ENCODE measurements around the gene ODAD4.
"Not testable (repeated sequence)": the region's sequence is repeated elsewhere in the genome, so short reads cannot be mapped to it uniquely, and the experiment has no call there.

ODAD4 gene

DNA sequence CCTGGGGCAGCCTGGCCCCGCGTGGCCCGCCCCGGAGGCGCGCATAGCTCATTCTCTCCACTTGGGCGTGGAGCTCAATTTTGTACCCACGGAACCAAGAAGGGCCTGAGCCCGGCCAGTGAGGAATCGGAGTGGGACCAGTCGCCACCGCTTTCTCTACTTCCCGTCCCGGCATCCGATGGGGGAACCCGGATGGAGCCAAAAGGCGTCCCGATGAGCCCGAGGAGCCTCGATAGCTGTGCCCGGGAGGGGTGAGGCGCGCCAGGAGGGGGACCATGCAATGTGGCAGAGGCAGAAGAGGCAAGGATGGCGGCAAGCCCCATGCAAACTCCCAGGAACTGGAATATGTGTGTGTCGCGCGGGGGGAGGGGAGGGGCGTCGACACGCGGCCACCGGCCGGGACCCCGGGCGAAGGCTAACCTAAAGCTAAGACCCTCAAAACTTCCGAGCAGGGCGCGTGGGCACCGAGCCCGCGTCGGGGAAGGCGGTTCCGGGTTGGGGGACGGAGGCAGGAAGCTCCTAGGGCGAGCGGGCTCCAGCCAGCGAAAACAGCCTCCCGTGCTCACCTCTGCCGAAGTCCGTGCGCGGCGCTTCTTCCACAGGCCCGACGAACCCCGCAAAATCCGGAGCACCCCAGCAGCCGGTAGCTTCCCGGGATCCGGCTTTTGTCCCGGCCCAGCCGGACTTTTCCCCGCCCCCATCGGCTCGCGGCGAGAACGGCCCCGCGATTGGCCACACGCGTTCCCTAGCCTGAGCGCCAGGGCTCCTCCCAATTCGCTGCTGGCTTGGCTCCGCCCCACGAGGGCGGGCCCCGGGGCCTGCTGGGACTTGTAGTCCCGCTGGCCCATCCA is 11.9 kb upstream of the ODAD4 start, which contains the start of gene ACLY:
Gene ACLY, minus strand, starts transcription at position 638 of the 851 bp plus-strand sequence. CDS start 5,078 bp downstream, outside the sequence.
- DNase-seq (ENCODE audit: low read depth): peak; percentile 96
- TF ChIP-seq, protein P1, sequence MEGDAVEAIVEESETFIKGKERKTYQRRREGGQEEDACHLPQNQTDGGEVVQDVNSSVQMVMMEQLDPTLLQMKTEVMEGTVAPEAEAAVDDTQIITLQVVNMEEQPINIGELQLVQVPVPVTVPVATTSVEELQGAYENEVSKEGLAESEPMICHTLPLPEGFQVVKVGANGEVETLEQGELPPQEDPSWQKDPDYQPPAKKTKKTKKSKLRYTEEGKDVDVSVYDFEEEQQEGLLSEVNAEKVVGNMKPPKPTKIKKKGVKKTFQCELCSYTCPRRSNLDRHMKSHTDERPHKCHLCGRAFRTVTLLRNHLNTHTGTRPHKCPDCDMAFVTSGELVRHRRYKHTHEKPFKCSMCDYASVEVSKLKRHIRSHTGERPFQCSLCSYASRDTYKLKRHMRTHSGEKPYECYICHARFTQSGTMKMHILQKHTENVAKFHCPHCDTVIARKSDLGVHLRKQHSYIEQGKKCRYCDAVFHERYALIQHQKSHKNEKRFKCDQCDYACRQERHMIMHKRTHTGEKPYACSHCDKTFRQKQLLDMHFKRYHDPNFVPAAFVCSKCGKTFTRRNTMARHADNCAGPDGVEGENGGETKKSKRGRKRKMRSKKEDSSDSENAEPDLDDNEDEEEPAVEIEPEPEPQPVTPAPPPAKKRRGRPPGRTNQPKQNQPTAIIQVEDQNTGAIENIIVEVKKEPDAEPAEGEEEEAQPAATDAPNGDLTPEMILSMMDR (IDR thresholded peaks at IDR 0.05; ENCODE audit: low read length, missing control alignments): no peak
- peak within 1 kb of the TSS; percentile 97 for H3K4me3 ChIP-seq (replicated peaks; ENCODE audit: low read depth, low read length)

DNA sequence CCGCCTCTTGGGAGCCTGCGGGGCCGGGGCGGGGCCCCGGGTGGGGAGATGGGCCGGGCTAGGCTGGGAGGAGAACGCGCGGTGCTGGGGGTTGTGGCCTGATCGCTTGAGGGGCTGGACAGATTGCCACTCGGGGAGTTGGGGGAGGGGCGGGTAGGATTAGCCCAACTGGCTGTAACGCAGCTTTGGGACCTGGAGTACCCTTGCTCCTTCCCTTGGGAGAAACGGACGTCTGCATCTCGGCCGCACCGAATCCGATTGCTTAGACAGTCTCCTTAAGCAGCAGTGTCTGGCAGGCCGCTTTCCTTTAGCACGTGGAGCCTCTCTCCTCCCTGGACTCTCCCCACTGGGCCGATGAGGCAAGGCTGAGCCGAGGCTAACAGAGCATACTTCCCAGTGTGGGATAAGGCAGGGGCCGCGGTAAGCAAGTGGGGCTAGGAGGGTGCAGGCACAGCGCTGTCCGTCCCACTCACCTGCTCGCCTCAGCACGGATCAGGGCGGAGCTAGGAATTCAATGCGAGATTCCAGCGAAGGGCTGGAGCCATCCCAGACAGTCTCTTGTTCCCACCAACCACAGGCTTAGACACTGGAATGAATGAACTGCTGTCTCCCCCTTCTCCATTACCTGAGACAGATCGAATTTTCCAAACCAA is 11.1 kb upstream of the ODAD4 start:
- DNase-seq (ENCODE audit: low read depth): no peak
- H3K4me3 ChIP-seq (replicated peaks; ENCODE audit: low read depth, low read length): peak overlapping the region; percentile 97

DNA sequence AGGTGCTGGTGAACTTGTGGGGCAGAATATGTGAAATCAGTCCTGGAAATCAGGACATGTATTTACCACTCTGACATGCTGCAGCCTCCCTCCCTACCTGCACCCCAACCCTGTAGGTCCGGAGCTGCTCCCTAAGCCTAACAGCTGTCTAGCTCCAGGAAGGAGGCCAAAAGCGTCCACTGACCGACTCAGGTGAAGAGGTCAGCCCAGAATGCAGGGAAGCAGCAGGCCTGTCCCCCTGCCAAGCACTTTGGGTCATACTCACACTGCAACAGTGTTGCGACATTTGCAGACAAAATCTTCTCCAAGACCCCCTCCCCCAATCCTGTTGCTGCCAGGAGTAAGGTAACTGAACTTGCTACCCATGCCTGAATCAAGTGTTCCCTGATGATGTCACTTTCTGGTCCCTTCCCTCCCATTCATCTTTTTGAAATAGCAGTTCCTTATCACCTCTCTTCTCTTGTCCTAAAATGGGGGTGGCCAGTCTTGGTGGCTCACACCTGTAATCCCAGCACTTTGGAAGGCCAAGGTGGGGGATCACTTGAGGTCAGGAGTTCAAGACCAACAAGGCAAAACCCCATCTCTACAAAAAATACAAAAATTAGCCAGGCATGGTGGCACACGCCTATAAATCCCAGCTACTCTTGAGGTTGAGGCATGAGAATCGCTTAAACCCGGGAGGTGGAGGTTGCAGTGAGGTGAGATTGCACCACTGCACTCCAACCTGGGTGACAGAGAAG is 10.4 kb upstream of the ODAD4 start:
- TF ChIP-seq, protein P1 (IDR thresholded peaks at IDR 0.05; ENCODE audit: low read length, missing control alignments): no peak
- H3K4me3 ChIP-seq (replicated peaks; ENCODE audit: low read depth, low read length): no peak overlapping the region
- DNase-seq (ENCODE audit: low read depth): peak; percentile 49

More for the DNA sequence above, 11.1 kb upstream of the ODAD4 start:
- TF ChIP-seq, protein P1 (IDR thresholded peaks at IDR 0.05; ENCODE audit: low read length, missing control alignments): no peak

DNA sequence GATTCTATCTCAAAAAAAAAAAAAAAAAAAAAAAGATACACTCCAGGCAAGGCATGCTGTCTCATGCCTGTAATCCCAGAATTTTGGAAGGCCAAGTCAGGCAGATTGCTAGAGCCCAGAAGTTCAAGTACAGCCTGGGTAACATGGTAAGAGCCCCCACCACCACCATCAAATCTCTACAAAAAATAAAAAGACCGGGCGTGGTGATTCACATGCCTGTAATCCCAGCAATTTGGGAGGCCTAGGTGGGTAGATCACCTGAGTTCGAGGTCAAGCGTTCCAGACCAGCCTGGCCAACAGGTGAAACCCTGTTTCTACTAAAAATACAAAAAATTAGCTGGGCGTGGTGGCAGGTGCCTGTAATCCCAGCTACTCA is 9.8 kb upstream of the ODAD4 start:
- H3K4me3 ChIP-seq (replicated peaks; ENCODE audit: low read depth, low read length): no peak overlapping the region
- DNase-seq (ENCODE audit: low read depth): no peak
- TF ChIP-seq, protein P1 (IDR thresholded peaks at IDR 0.05; ENCODE audit: low read length, missing control alignments): no peak

DNA sequence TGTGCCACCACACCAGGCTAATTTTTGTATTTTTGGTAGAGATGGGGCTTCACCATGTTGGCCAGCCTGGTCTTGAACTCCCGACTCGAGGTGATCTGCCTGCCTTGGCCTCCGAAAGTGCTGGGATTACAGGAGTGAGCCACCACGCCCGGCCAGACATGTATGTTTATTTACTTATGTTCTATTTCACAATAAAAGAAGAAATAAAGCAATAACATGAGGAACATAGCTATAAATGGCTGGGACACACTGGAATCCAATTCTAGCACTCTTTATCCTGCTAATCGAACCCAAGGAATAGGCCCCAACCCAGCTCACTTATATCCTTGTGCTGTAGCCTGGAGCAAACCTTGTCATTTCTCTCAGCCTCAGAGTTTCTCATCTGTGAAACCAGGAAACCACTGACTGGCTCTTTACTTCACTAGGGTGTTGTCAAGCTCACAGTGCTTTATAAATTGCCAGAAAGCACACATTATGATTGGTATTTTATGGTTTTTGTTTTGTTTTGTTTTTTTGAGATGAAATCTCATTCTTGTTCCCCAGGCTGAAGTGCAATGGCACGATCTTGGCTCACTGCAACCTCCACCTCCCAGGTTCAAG is 4.3 kb upstream of the ODAD4 start:
- TF ChIP-seq, protein P1 (IDR thresholded peaks at IDR 0.05; ENCODE audit: low read length, missing control alignments): no peak
- no peak for DNase-seq (ENCODE audit: low read depth)
- H3K4me3 ChIP-seq (replicated peaks; ENCODE audit: low read depth, low read length): no peak overlapping the region

DNA sequence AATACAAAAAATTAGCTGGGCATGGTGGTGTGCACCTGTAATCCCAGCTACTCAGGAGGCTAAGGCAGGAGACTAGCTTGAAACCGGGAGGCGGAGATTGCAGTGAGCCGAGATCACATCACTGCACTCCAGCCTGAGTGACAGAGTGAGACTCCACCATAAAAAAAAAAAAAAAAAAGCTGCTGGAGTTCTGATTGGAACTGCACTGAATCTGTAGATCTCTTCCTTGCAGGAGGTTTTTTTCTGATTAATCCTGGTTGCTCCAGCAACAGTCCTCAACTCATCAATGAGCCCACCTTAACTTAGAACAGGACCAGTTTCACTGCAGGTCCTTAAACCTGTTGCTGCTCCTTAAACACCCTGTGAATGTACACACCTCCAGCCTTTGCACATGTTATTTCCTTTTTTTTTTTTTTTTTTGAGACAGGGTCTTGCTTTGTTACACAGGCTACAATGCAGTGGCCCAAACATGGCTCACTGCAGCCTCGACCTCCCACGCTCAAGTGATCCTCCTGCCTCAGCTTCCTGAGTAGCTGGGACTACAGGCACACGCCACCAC is 1.6 kb upstream of the ODAD4 start:
- TF ChIP-seq, protein P1 (IDR thresholded peaks at IDR 0.05; ENCODE audit: low read length, missing control alignments): no peak

DNA sequence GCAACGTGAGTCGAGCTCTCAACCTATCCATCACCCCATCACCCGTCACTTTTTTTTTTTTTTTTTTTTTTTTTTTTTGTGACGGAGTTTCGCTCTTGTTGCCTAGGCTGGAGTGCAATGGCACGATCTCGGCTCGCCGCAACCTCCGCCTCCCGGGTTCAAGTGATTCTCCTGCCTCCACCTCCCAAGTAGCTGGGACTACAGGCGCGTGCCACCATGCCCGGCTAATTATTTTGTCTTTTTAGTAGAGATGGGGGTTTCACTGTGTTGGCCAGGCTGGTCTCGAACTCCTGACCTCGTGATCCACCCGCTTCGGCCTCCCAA is 378 bp downstream of the ODAD4 start:
- DNase-seq (ENCODE audit: low read depth): not testable (repeated sequence)
- H3K4me3 ChIP-seq (replicated peaks; ENCODE audit: low read depth, low read length): peak overlapping the region; percentile 60

More for the DNA sequence above, 1.6 kb upstream of the ODAD4 start:
- DNase-seq (ENCODE audit: low read depth): no peak
- H3K4me3 ChIP-seq (replicated peaks; ENCODE audit: low read depth, low read length): no peak overlapping the region

DNA sequence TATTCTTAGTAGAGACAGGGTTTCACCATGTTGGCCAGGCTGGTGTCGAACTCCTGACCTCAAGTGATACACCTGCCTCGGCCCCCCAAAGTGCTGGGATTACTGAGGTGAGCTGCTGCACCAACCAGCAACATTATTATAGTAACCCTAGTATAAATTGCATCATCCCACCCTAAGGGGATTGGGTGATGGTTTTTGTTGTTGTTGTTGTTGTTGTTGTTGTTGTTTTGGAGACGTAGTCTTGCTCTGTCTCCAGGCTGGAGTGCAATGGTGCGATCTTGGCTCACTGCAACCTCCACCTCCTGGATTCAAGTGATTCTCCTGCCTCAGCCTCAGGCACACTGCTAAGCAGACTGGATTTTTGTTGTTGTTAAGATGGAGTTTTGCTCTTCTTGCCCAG is 1.3 kb downstream of the ODAD4 start:
- H3K4me3 ChIP-seq (replicated peaks; ENCODE audit: low read depth, low read length); DNase-seq (ENCODE audit: low read depth): not testable (repeated sequence)

All from fibroblast of pulmonary artery (primary cell).